GM21825 (cell line): ENCODE results near the gene INTS7.

Experiments used
- ATAC-seq: cut with Tn5 transposase; IDR thresholded peaks from one replicate; pipeline ENCODE4 v1.9.1; 2021; ENCODE audit warnings: mild to moderate bottlenecking, moderate library complexity; ENCODE audit not compliant: unreplicated experiment

Gene INTS7

DNA sequence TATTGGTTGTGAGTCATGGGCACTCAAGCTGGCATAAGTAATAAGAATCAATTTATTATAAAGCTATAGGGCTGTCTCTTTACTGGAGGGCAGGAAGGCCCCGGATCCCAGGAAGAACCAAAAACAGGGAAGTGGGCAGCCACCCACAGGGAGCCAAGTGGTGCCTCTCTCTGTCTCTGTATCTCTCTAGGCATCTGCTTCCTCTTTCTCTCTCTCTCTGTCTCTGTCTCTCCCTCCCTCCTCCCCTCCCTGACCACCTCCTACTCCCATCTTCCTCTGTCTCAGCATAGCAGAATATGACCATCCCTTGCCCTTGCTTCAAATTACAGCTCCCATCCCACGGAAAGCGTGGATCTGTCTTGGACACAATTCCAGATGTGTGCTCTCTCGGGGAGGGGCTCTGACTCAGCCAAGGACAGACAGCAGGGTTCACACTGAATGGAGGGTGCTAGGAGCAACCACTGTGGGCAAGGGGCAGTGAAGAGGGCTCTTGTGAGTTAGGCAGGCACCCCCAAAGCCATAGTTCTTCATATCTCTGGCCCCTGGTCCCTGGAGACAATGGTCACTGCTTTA lies 124.4 kb downstream of the INTS7 start:
- ATAC-seq: no peak

DNA sequence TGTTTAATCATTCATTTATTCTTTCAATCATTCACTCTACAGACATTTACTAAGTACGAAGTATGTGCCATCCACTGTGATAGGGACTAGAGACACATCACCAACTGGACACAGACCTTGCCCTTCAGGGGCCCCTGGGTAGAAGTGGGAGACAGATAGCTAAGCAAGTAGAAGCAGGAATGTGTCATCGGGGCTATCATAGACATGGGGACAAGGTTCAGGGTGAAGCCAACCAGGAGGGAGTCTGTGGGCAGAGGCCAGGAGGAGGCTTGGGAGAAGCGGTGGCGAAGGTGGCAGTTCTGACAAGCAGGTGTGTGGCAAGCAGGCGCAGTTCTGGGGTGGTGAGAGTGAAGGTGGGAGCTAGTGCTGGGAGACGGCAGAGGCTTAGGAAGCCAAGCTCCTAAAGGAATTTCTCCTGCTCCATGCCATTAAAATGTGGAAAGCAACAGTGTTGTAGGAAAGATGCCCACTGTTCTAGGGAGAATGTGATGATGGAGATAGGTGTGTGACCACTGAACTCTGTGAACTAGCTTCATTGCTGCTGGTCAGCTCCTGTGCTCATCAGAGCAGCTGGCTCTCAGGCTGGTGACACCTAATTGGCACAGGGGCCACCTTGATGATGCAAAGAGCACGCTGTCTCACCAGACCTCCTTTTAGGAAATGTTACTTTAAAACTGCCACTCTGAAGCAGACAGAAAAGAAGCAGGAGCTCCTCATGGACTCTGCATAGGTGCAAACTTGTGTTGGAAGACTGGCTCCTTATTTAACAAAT lies 125.1 kb downstream of the INTS7 start:
- ATAC-seq: no peak

DNA sequence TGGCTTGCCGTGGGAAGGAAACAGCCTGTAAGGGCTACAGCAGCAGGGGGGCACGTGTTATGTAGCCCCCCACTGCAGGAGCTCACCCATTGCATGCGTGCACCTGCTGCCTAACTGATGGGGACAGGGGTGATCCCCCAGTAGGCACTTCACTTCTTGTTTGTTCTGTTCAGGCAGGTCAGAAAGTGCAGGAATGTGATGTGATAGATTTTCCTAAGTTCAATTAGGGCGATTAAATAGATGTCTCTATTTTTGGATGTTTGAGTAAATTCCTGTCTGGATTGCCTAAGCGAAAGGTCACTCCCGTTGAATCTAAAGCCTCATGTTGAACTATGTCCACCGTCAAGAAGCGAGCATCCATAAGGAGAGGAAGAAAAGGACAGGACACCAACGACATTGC lies 126.0 kb downstream of the INTS7 start:
- no peak for ATAC-seq

DNA sequence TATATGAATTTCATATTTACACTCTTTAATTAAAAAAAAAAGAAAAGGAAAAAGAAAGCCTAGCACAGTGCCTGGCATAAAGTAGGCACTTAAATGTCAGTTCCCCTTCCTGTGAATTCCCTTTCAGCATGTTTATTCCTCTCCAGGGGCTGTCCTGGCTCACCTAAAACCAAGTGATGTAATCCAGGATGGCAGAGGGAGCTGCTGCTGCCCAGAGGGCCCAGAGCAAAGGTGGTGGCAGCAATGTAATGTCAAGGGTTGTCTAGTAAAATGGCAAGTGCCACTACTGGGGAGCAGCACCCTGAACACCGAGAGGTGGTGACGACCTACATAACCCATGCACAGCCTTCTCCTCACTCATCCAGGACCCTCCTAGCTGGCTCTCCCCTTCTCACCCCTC lies 126.4 kb downstream of the INTS7 start:
- ATAC-seq: no peak

DNA sequence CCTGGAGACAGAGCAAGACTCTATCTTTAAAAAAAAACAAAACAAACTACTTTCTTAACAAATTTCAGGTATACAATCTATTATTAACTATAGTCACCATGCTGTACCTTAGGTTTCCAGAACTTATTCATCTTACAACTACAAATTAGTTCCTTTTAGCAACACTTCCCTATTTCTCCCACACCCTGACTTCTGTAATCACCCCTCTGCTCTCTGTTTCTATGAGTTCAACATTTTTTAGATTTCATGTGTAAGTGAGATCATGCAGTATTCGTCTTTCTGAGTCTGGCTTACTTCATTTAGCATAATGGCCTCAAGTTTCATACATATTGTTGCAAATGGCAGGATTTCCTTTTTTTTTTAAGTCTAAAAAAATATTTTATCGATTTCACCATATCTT lies 126.9 kb downstream of the INTS7 start:
- ATAC-seq: peak; percentile 60

DNA sequence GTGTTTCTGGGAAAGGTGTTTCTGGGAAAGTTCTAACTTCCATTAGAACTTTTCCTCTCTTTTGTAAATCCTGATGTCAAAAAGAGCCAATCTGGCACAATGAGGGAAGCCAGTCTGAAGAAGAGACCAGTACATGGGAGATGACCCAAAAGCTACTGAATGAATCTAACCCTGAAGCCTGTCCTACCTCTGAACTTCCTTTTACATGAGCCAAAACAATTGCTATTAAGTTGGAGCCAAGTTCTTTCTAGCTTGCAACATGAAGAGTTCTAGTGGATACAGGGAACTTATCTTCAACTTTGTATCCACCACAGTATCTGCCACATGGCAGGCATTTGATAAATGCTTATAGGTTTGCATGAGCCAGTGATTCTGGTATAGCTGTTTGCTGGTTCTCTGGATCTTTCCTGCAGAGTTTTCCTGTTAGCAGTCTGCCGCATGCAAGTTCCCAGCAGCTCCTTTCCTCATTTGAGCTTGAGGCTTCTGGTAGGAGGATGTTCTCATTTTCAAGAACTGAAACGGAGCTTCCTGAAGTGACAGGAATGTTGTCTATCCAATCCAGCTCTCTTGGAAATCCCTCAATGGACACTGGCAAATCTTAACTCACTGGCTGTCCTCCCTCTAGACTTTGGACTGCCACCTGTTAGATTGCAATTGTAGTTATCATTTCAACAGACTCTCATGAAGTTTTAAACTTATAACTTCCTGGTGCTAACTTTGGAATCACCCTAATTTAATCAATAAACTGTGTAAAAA lies 131.7 kb downstream of the INTS7 start:
- no peak for ATAC-seq

DNA sequence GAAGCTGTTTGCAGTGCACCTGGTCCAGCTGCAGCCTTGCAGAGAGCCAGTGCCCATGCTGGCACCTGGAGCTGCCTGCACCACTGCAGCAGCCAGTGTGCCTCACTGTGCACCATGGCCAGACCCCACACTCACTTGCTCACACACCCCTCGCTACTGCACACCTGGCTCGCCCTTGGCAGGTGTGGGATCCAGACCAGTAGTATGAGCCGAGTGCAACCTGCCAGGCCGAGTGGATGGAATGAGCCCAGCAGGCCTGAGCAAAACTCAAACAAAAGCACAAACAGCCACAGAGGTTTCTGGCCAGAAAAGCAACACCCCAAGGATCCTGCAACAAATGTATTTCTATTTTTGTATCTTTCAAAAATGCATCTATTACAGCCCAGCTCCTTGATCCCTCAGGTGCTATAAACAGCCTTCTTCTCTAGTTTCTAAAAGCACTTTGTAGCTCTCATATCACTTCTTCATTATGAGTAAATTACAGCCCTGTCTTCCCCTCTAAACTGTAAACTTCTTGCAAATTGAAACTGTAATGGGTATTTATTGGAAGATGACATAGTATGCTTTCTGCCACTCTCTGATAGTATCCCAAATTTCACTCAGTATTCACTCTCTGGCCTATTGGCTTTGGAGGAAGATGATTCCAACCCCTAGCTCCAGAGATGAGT lies 132.6 kb downstream of the INTS7 start:
- no peak for ATAC-seq

DNA sequence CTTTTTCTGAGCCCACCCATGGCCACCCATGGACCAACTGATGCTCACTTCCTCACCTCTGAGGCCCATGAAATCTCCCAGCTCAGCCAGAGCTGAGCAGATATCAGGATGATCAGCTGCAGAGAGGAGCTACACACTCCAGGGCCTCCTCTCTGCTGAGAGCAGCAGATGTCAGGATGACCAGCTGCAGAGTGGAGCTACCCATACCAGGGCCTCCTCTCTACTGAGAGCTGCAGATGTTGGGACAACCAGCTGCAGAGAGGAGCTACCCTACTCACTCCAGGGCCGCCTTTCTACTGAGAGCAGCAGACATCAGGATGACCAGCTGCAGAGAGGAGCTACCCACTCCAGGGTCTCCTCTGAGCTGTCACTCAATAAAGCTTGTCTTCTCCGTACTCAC lies 133.4 kb downstream of the INTS7 start:
- no peak for ATAC-seq

DNA sequence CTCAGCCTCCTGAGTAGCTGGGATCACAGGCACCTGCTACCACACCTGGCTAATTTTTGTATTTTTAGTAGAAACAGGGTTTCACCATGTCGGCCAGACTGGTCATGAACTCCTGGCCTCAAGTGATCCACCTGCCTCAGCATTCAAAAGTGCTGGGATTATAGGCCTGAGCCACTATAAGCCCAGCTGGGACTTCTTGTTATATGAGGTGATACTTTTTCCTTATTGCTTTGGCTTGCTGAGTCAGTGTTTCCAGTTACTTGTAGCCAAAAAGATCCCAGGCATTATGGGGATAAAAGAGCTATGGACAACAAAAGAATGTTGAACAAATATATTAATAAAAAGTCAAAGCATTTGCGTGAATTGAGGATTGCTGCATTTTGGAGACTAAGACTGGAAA lies 134.9 kb downstream of the INTS7 start:
- no peak for ATAC-seq

DNA sequence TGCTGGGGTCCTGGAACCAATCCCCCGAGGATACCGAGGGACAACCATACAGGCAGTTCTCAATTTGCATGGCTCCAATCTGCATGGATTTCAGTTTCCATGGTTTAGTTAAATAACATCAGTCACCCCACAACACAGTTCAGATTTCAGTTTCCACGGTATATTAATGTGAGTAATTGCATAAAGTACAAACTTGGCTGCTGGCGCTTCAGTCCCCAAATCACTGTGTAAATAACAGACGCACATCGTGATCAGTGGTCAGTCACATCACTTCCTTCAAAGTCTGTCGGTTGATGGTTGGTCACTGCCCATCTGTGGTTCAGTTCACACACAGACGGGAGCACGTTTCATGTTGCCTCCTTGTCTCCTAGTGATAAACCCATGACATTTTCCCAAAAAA lies 138.4 kb downstream of the INTS7 start:
- ATAC-seq: no peak

DNA sequence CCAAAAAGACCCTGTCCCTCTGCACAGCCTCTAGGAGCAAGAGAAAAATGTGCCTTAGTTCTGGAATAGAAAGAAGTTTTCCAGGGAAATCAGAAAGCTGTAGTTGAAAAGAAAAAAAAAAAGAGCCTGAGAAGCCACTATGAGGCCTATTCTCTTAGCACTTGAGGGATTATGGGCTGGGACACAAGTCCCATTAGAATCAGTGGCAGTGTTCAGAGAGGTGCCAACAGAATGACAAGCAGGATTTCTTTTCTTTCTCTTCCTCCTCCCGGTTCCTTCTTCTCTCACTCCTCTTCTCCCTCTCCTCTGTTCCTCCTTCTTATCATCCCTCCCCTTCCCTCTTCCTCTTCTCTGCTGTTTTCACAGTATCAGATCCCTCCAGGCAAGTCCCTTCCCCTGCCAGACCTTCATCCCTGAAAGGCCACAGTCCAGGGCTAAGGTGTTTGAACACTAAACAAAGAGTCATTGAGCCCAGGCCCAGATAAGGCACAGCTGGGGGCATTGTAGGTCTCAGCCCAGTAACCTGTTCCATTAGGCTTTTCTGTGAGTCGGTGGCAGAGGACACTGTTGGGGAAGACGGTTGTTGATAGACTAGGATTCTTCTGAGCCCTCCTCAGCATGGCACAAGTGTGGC lies 140.1 kb downstream of the INTS7 start:
- no peak for ATAC-seq

DNA sequence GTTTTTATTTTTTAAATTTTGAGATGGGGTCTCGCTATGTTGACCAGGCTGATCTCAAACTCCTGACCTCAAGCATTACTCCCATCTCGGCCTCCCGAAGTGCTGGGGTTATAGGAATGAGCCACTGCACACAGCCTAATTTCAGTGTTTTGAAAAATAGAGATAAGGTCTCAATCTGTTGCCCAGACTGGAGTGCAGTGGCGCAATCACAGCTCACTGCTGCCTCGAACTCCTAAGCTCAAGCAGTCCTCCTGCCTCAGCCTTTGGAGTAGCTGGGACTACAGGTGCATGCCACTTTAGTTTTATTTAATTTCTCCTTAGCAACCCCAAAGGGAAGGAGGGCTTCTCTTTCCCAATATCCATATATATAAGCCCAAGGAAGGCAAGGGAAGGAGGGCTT lies 141.0 kb downstream of the INTS7 start:
- no peak for ATAC-seq

DNA sequence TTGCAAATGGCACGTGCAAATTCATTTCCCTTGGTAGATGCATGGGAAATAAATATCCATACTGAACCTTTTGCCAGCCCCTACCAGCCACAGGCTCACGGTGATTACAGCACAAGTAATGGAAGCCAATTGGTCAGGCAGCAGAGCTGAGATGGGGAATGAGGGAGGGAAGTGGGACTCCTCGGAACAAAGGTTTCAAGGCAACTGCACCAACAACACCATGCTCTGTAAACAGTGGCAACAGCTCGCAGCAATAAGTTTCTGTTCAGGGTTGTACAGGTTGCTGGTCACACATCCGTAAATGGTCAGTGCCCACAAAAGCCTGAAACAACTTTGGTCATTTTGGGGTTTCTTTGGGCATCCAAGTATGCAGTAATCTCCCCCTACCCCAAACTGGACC lies 142.1 kb downstream of the INTS7 start:
- ATAC-seq: no peak

DNA sequence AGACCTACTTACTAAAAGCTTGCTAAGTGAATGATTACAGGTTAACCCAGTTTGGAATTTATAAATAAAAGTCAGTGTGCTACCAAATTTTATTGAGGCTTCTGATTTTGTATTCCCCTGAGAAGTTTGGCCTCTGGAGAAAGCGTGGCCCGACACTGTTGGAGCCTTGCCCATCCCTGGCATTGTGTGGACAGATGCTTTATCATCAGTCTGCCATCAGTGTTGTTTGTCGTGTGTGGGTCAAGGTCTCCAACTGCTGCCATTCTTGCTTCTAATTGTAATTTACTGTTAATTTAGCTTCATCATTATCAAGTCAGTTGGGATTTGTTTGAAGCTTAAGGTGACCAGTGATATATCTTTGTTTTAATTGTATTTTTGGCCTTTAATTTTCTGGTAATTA lies 142.8 kb downstream of the INTS7 start:
- no peak for ATAC-seq

DNA sequence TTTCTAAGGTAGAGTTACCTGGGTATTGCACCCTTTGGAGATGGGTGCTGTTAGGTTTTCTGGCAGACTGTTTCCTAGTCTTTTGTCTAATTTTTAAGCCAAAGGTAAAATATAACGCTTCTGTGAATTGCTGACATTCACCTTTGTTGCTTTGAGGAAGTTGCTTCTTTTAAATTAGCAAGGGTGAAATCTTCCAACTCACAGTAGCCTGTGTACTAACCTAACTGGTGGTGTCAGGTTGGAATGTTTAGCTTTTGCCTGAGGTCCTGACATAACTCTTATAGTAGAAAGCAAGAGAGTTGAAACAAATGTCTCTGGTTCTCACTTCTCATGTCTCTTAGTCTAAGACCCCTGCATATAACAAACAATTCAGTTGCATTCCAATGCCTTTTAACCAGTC lies 143.6 kb downstream of the INTS7 start:
- ATAC-seq: no peak
